Measurements from ENCODE around the gene ANKIB1. TPM values are rescaled to one million over a fixed set of nuclear protein-coding genes. Genes with fewer than 3 reads are reported as not detected.

The ANKIB1 gene
- polyA plus RNA-seq, 1 of the 3 experiments (the other 2 are of a cell fraction), result 24.6 TPM

DNA sequence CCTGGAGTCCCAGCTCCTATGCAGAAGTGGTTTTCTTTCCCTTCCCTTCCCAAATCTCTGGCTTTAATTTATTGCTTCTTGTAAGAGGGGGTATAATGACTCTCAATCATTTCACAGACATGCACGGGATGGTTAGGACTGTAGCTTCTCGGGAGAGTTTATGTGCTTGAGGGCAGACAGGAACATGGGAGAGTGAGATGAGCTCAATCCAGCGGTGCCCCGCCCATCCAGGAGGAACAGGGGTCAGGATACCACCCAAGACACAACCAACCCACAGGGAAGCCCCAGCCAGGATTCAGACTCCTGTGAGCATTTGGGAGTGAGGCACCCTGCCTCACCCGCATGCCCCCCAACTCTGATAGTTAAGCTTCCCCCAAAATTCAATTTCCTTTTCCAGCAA is 167.8 kb downstream of the ANKIB1 start:
- no peaks in the 10 kb centered on the region for H4K20me1 ChIP-seq (ENCODE audit: insufficient read depth)
- no peaks in the 10 kb centered on the region for H3K36me3 ChIP-seq (replicated peaks in 1 of 2; ENCODE audit: control insufficient read depth in 1 of 2, insufficient read depth in 2 of 2, low read length in 1 of 2)
- H3K9me3 ChIP-seq, result no peaks in the 10 kb centered on the region
- H3K4me2 ChIP-seq, result no peak overlapping the region
- no peaks in the 10 kb centered on the region for H3K27me3 ChIP-seq (ENCODE audit: insufficient read depth)
- no peaks in the 10 kb centered on the region for H3K79me2 ChIP-seq (ENCODE audit: insufficient read depth)
- 32% methylated on average over 5 of the region's 5 CpGs for WGBS (ENCODE audit: low lambda C conversion rate)
- H3F3A ChIP-seq (replicated peaks; ENCODE audit: insufficient read depth), result no peaks in the 10 kb centered on the region
- no peak overlapping the region for H3K27ac ChIP-seq (ENCODE audit: low read depth in 2 of 2, low read length in 1 of 2)
- TF ChIP-seq, protein P1, sequence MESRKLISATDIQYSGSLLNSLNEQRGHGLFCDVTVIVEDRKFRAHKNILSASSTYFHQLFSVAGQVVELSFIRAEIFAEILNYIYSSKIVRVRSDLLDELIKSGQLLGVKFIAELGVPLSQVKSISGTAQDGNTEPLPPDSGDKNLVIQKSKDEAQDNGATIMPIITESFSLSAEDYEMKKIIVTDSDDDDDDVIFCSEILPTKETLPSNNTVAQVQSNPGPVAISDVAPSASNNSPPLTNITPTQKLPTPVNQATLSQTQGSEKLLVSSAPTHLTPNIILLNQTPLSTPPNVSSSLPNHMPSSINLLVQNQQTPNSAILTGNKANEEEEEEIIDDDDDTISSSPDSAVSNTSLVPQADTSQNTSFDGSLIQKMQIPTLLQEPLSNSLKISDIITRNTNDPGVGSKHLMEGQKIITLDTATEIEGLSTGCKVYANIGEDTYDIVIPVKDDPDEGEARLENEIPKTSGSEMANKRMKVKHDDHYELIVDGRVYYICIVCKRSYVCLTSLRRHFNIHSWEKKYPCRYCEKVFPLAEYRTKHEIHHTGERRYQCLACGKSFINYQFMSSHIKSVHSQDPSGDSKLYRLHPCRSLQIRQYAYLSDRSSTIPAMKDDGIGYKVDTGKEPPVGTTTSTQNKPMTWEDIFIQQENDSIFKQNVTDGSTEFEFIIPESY (IDR thresholded peaks at IDR 0.05; ENCODE audit: borderline replicate concordance, low read depth), result no peak
- TF ChIP-seq RFX5 (IDR thresholded peaks at IDR 0.05; ENCODE audit: low read length), result no peak
- no peak for TF ChIP-seq GATA2 (CRISPR knock-in tag; IDR thresholded peaks at IDR 0.05)
- TF ChIP-seq MEF2A (IDR thresholded peaks at IDR 0.05; ENCODE audit: borderline replicate concordance, low read depth), result no peak
- TF ChIP-seq, protein P2, sequence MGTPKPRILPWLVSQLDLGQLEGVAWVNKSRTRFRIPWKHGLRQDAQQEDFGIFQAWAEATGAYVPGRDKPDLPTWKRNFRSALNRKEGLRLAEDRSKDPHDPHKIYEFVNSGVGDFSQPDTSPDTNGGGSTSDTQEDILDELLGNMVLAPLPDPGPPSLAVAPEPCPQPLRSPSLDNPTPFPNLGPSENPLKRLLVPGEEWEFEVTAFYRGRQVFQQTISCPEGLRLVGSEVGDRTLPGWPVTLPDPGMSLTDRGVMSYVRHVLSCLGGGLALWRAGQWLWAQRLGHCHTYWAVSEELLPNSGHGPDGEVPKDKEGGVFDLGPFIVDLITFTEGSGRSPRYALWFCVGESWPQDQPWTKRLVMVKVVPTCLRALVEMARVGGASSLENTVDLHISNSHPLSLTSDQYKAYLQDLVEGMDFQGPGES (IDR thresholded peaks at IDR 0.05; ENCODE audit: low read depth, low read length), result no peak
- TF ChIP-seq EZH2phosphoT487 (IDR thresholded peaks at IDR 0.05; ENCODE audit: borderline replicate concordance, low read depth), result no peak
- TF ChIP-seq JUND (IDR thresholded peaks at IDR 0.05), result no peak
- no peak for TF ChIP-seq RXRA (IDR thresholded peaks at IDR 0.05; ENCODE audit: borderline replicate concordance, low read depth)
- no peak for TF ChIP-seq GABPA (IDR thresholded peaks at IDR 0.05; ENCODE audit: low read depth)
- TF ChIP-seq TEAD4 (IDR thresholded peaks at IDR 0.05; ENCODE audit: borderline replicate concordance, insufficient read depth), result no peak
- TF ChIP-seq FOXJ3 (CRISPR knock-in tag; IDR thresholded peaks at IDR 0.05), result no peak
- TF ChIP-seq, protein P3, sequence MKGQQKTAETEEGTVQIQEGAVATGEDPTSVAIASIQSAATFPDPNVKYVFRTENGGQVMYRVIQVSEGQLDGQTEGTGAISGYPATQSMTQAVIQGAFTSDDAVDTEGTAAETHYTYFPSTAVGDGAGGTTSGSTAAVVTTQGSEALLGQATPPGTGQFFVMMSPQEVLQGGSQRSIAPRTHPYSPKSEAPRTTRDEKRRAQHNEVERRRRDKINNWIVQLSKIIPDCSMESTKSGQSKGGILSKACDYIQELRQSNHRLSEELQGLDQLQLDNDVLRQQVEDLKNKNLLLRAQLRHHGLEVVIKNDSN (IDR thresholded peaks at IDR 0.05; ENCODE audit: borderline replicate concordance, low read depth), result no peak
- no peak for TF ChIP-seq FOSL2 (IDR thresholded peaks at IDR 0.05; ENCODE audit: borderline replicate concordance, low read depth)
- no peak for TF ChIP-seq RAD21 (IDR thresholded peaks at IDR 0.05; ENCODE audit: low read length)
- TF ChIP-seq NFIC (IDR thresholded peaks at IDR 0.05; ENCODE audit: borderline replicate concordance), result no peak
- no peak for TF ChIP-seq SMC3 (IDR thresholded peaks at IDR 0.05; ENCODE audit: low read depth, low read length)
- no peak for TF ChIP-seq TCF12 (IDR thresholded peaks at IDR 0.05)
- ChIA-PET POLR2A (interaction anchor here (1.0 kb wide), 1 partner anchor 12 kb away, joined by 3 read pairs; no protein-coding TSS in a partner anchor), CTCF (interaction anchor here (0.7 to 7.2 kb wide), 5 partner anchors 9 to 279 kb away, joined by 3 to 59 read pairs (median 11); partner anchors contain the start of genes CYP51A1 and GATAD1)
- no peaks in the 10 kb centered on the region for H3K4me1 ChIP-seq (ENCODE audit: control insufficient read depth in 1 of 2, insufficient read depth in 2 of 2, low read depth in 1 of 2, low read length in 1 of 2)
- DNase-seq, result no peak
- H2AFZ ChIP-seq (ENCODE audit: low read depth), result no peak overlapping the region
- H3K4me3 ChIP-seq (ENCODE audit: low read depth in 2 of 2, low read length in 1 of 2), result no peak overlapping the region
- no peak overlapping the region for H3K9ac ChIP-seq
- H3K9me2 ChIP-seq, result no peaks in the 10 kb centered on the region
